Ascending aorta (tissue), 2 donors: ENCODE results near the gene ITGA8. TPM values are rescaled to one million over a fixed set of nuclear protein-coding genes. Genes with fewer than 3 reads are reported as not detected.

Experiments used
- DNase-seq, 2 donors: peaks; one replicate each; pipeline ENCODE4 v3.0.0-alpha.2; 2019; ENCODE audit warnings: low spot score in 2 of 2
- H3K27ac ChIP-seq, 2 donors: fragments of 200-600 bp; sonication (generic); one replicate each; pipeline ENCODE4 v1.5.1; 2016 to 2017; ENCODE audit warnings: mild to moderate bottlenecking in 1 of 2
- H3K27me3 ChIP-seq: fragments of 200-600 bp; sonication (generic); one replicate; pipeline ENCODE4 v1.5.1; 2017
- H3K36me3 ChIP-seq, 2 donors: fragments of 200-600 bp; sonication (generic); one replicate each; pipeline ENCODE4 v1.5.1; 2016
- H3K4me1 ChIP-seq, 2 donors: fragments of 200-600 bp; sonication (generic); one replicate each; pipeline ENCODE4 v1.5.1; 2016 to 2017; ENCODE audit warnings: mild to moderate bottlenecking in 1 of 2
- H3K4me3 ChIP-seq, 2 donors: fragments of 200-600 bp; sonication (generic); one replicate each; pipeline ENCODE4 v1.5.1; 2016 to 2017; ENCODE audit warnings: mild to moderate bottlenecking in 1 of 2
- H3K9me3 ChIP-seq, 2 donors: fragments of 200-600 bp; sonication (generic); one replicate each; pipeline ENCODE4 v1.5.1; 2016
- CTCF ChIP-seq, 3 experiments: fragments of 200-600 bp in 2 of 3; fragments of 450-650 bp in 1 of 3; sonication (generic) in 2 of 3; IDR thresholded peaks; one replicate each; pipeline ENCODE4 v1.5.1; 2016 to 2019; ENCODE audit warnings: antibody characterized with exemption in 3 of 3, mild to moderate bottlenecking in 1 of 3, moderate library complexity in 1 of 3
- intact Hi-C: fragments of 100-400 bp; cut with DNase I; formaldehyde crosslinking; loops from one replicate; pipeline ENCODE4 v1.15.1; 2023
- total RNA-seq: library from RNA; depleted of rRNA; stranded (reverse); fragments of >200 nt; gene quantifications from one replicate; pipeline ENCODE4 v1.1.0, GENCODE V29; 2016

The ITGA8 gene
- total RNA-seq, 1 donor from 2014 or later, result 231 TPM

GRCh38 chr10:15681076-15681475, 38.6 kb downstream of the ITGA8 start:
- DNase-seq, result no peak
- Histone ChIP-seq H3K4me1 (peaks cover 23 to 73% of the 10 kb centered on the region in 2 donors), H3K36me3 (peaks cover 41 to 64% of the 10 kb centered on the region in 2 donors), H3K27ac (no peak overlapping the region), H3K9me3 (no peaks in the 10 kb centered on the region), H3K4me3 (no peak overlapping the region), H3K27me3 (no peaks in the 10 kb centered on the region)
- no peak for TF ChIP-seq CTCF (IDR thresholded peaks at IDR 0.05)
- intact Hi-C loops, result no loop called here

GRCh38 chr10:15678851-15679250, 40.9 kb downstream of the ITGA8 start:
- intact Hi-C loops, result no loop called here
- Histone ChIP-seq H3K9me3 (no peaks in the 10 kb centered on the region), H3K27me3 (no peaks in the 10 kb centered on the region), H3K4me3 (peak overlapping the region in 1 of 2 donors; percentile 10), H3K36me3 (peaks cover 40 to 63% of the 10 kb centered on the region in 2 donors), H3K27ac (peak overlapping the region; percentile 56 to 68), H3K4me1 (peaks cover 16 to 59% of the 10 kb centered on the region in 2 donors)
- no peak for TF ChIP-seq CTCF (IDR thresholded peaks at IDR 0.05)
- DNase-seq, result no peak

- no peak for TF ChIP-seq CTCF (IDR thresholded peaks at IDR 0.05)
- intact Hi-C loops, result no loop called here
- H3K36me3 ChIP-seq, result peaks cover 53 to 69% of the 10 kb centered on the region in 2 donors
- H3K9me3 ChIP-seq, result no peaks in the 10 kb centered on the region
- DNase-seq, result no peak
- H3K27me3 ChIP-seq, result no peaks in the 10 kb centered on the region
- H3K4me1 ChIP-seq, result peaks cover 6 to 25% of the 10 kb centered on the region in 2 donors
- H3K4me3 ChIP-seq, result no peak overlapping the region
- H3K27ac ChIP-seq, result peak overlapping the region in 1 of 2 donors; percentile 6
Observed at GRCh38 chr10:15672469-15672868, 47.3 kb downstream of the ITGA8 start.

GRCh38 chr10:15670880-15671279, 48.8 kb downstream of the ITGA8 start:
- Histone ChIP-seq H3K27ac (no peak overlapping the region), H3K36me3 (peaks cover 41 to 53% of the 10 kb centered on the region in 2 donors), H3K4me3 (no peak overlapping the region), H3K9me3 (no peaks in the 10 kb centered on the region), H3K4me1 (peaks cover 0 to 9% of the 10 kb centered on the region in 2 donors), H3K27me3 (no peaks in the 10 kb centered on the region)
- no peak for TF ChIP-seq CTCF (IDR thresholded peaks at IDR 0.05)
- no peak for DNase-seq
- intact Hi-C loops, result no loop called here

GRCh38 chr10:15661574-15661973, 58.1 kb downstream of the ITGA8 start:
- intact Hi-C loops, result no loop called here
- no peak for DNase-seq
- Histone ChIP-seq H3K4me1 (peaks cover 0 to 3% of the 10 kb centered on the region in 2 donors), H3K36me3 (peaks cover 28 to 62% of the 10 kb centered on the region in 2 donors), H3K27me3 (no peaks in the 10 kb centered on the region), H3K27ac (peak overlapping the region; percentile 35 to 40), H3K9me3 (no peaks in the 10 kb centered on the region), H3K4me3 (no peak overlapping the region)
- no peak for TF ChIP-seq CTCF (IDR thresholded peaks at IDR 0.05)

GRCh38 chr10:15660990-15661389, 58.7 kb downstream of the ITGA8 start:
- Histone ChIP-seq H3K4me3 (no peak overlapping the region), H3K36me3 (peaks cover 29 to 68% of the 10 kb centered on the region in 2 donors), H3K27ac (peak overlapping the region in 1 of 2 donors; percentile 40), H3K4me1 (peaks cover 0 to 3% of the 10 kb centered on the region in 2 donors), H3K9me3 (no peaks in the 10 kb centered on the region), H3K27me3 (no peaks in the 10 kb centered on the region)
- no peak for TF ChIP-seq CTCF (IDR thresholded peaks at IDR 0.05)
- no peak for DNase-seq
- intact Hi-C loops, result no loop called here
